PFSK-1 (cell line): Measurements from ENCODE around the gene SULT1E1.

Experiments
- FOXP2 ChIP-seq: optimal IDR thresholded peaks from 2 replicates; pipeline ENCODE3; 2011; ENCODE audit warnings: borderline replicate concordance, control low read depth, inconsistent platforms; ENCODE audit not compliant: insufficient read depth; ENCODE audit errors: extremely low read length, extremely low read depth
- POLR2AphosphoS5 ChIP-seq: IDR thresholded peaks from 2 replicates; pipeline ENCODE4 v1.6.1; 2012; ENCODE audit warnings: low read depth, mild to moderate bottlenecking, control low read depth, low read length, moderate library complexity
- REST ChIP-seq, 2 experiments: IDR thresholded peaks; 2 replicates each; pipeline versions ENCODE4 v1.6.1 to v1.8.0; 2011 to 2012; ENCODE audit warnings: low read depth in 2 of 2, low read length in 2 of 2, control low read depth in 1 of 2, inconsistent platforms in 1 of 2, mild to moderate bottlenecking in 1 of 2, moderate library complexity in 1 of 2; ENCODE audit not compliant: insufficient read depth in 1 of 2
- SIN3A ChIP-seq: IDR thresholded peaks from 2 replicates; pipeline ENCODE4 v1.6.1; 2012; ENCODE audit warnings: mild to moderate bottlenecking, low read length, moderate library complexity, borderline replicate concordance; ENCODE audit not compliant: insufficient read depth
- TAF1 ChIP-seq: IDR thresholded peaks from 2 replicates; pipeline ENCODE4 v1.6.1; 2012; ENCODE audit warnings: low read length, control low read depth, borderline replicate concordance; ENCODE audit not compliant: insufficient read depth

Gene SULT1E1

GRCh38 chr4:69831646-69832325 lies 28.2 kb downstream of the SULT1E1 start:
- TF ChIP-seq REST (IDR thresholded peaks at IDR 0.05; ENCODE audit: insufficient read depth in 1 of 2, low read depth in 2 of 2, low read length in 2 of 2) (no peak), SIN3A (no peak), FOXP2 (no peak)

GRCh38 chr4:69831270-69831627 lies 28.7 kb downstream of the SULT1E1 start:
- no peak for TF ChIP-seq FOXP2
- no peak for TF ChIP-seq TAF1
- no peak for TF ChIP-seq REST (IDR thresholded peaks at IDR 0.05; ENCODE audit: insufficient read depth in 1 of 2, low read depth in 2 of 2, low read length in 2 of 2)
- TF ChIP-seq SIN3A = no peak

GRCh38 chr4:69830560-69831269 lies 29.2 kb downstream of the SULT1E1 start:
- TF ChIP-seq REST (IDR thresholded peaks at IDR 0.05; ENCODE audit: insufficient read depth in 1 of 2, low read depth in 2 of 2, low read length in 2 of 2) = no peak
- TF ChIP-seq TAF1 = no peak
- TF ChIP-seq POLR2AphosphoS5 = no peak
- no peak for TF ChIP-seq FOXP2
- no peak for TF ChIP-seq SIN3A

- TF ChIP-seq FOXP2 (no peak), REST (IDR thresholded peaks at IDR 0.05; ENCODE audit: insufficient read depth in 1 of 2, low read depth in 2 of 2, low read length in 2 of 2) (no peak), POLR2AphosphoS5 (no peak)
These were observed 29.8 kb downstream of the SULT1E1 start for GRCh38 chr4:69830192-69830559.

GRCh38 chr4:69829678-69830077 lies 30.3 kb downstream of the SULT1E1 start:
- TF ChIP-seq POLR2AphosphoS5 (no peak), TAF1 (no peak), FOXP2 (no peak), SIN3A (no peak), REST (IDR thresholded peaks at IDR 0.05; ENCODE audit: insufficient read depth in 1 of 2, low read depth in 2 of 2, low read length in 2 of 2) (no peak)
